B cell (primary cell): Measurements from ENCODE around the gene MAP4K4. TPM values are rescaled to one million over a fixed set of nuclear protein-coding genes. Genes with fewer than 3 reads are reported as not detected.

ENCODE experiments used
- ATAC-seq: fragments of 200-7000 bp; cut with Tn5 transposase; one replicate; pipeline ENCODE4 v1.10.0; 2021; ENCODE audit warnings: low read depth, mild to moderate bottlenecking, moderate number of reproducible peaks, moderate library complexity
- CTCF ChIA-PET: fragments of 350-600 bp; sonication (Branson Sonifier 250); formaldehyde crosslinking; loops from one replicate; lab custom pipeline; 2021; ENCODE audit warnings: antibody characterized with exemption, inconsistent platforms; lab: Charles Lee
- POLR2A ChIA-PET: fragments of 350-600 bp; sonication (Branson Sonifier 250); formaldehyde crosslinking; loops from one replicate; lab custom pipeline; 2021; ENCODE audit warnings: antibody characterized with exemption; lab: Charles Lee
- DNase-seq: peaks from one replicate; pipeline ENCODE4 v3.0.0; 2013
- H2AFZ ChIP-seq: 2 replicates; pipeline ENCODE4 v1.6.1; 2012; ENCODE audit warnings: mild to moderate bottlenecking, low read depth, low read length; ENCODE audit not compliant: insufficient read depth, poor library complexity, severe bottlenecking
- H3K27ac ChIP-seq, 2 donors: 1 replicate in 1 of 2; 2 replicates in 1 of 2; pipeline ENCODE4 v1.5.1; 2012 to 2013; ENCODE audit warnings: low read length in 2 of 2, mild to moderate bottlenecking in 2 of 2, moderate library complexity in 1 of 2
- H3K27me3 ChIP-seq, 4 experiments: fragments of 200-600 bp in 1 of 4; sonication (generic) in 1 of 4; replicated peaks in 1 of 4; 1 replicate in 2 of 4; 2 replicates in 2 of 4; pipeline versions ENCODE4 v1.6.1 to v1.7.0; 2013 to 2016; ENCODE audit warnings: low read length in 3 of 4, mild to moderate bottlenecking in 2 of 4, mixed read lengths in 1 of 4, moderate library complexity in 1 of 4; ENCODE audit not compliant: insufficient read depth in 4 of 4, control insufficient read depth in 3 of 4; ENCODE audit errors: control extremely low read depth in 1 of 4
- H3K36me3 ChIP-seq, 2 experiments: replicated peaks in 1 of 2; 1 replicate in 1 of 2; 2 replicates in 1 of 2; pipeline versions ENCODE4 v1.6.1 to v1.7.1; 2013; ENCODE audit warnings: low read length in 1 of 2; ENCODE audit not compliant: insufficient read depth in 2 of 2, control insufficient read depth in 1 of 2; ENCODE audit errors: control extremely low read depth in 1 of 2, extremely low read depth in 1 of 2
- H3K4me1 ChIP-seq, 2 donors: fragments of 200-600 bp in 1 of 2; sonication (generic) in 1 of 2; 1 replicate in 1 of 2; 2 replicates in 1 of 2; pipeline versions ENCODE4 v1.5.1 to v1.6.1; 2013 to 2017; ENCODE audit warnings: low read length in 2 of 2; ENCODE audit not compliant: control insufficient read depth in 2 of 2, insufficient read depth in 2 of 2
- H3K4me2 ChIP-seq: replicated peaks from 2 replicates; pipeline ENCODE3; 2012; ENCODE audit warnings: mild to moderate bottlenecking, low read depth, low read length; ENCODE audit not compliant: poor library complexity, severe bottlenecking
- H3K4me3 ChIP-seq, 5 experiments: fragments of 200-600 bp in 1 of 5; sonication (generic) in 1 of 5; 1 replicate in 3 of 5; 2 replicates in 2 of 5; pipeline versions ENCODE4 v1.5.1 to v1.7.0; 2011 to 2016; ENCODE audit warnings: low read length in 4 of 5, mild to moderate bottlenecking in 4 of 5, low read depth in 2 of 5, control low read depth in 1 of 5, moderate library complexity in 1 of 5; ENCODE audit not compliant: insufficient read depth in 1 of 5; ENCODE audit errors: control extremely low read depth in 1 of 5, extremely low read depth in 1 of 5
- H3K79me2 ChIP-seq: fragments of 200-600 bp; sonication (generic); one replicate; pipeline ENCODE4 v1.6.0; 2016; ENCODE audit warnings: low read length; ENCODE audit not compliant: control insufficient read depth, insufficient read depth
- H3K9ac ChIP-seq: fragments of 200-600 bp; sonication (generic); 2 replicates; pipeline ENCODE4 v1.6.1; 2017; ENCODE audit warnings: mild to moderate bottlenecking, low read length, moderate library complexity
- H3K9me3 ChIP-seq, 3 donors: one replicate each; pipeline versions ENCODE4 v1.6.1 to v1.7.1; 2013; ENCODE audit warnings: low read length in 2 of 3; ENCODE audit not compliant: control insufficient read depth in 2 of 3, insufficient read depth in 1 of 3; ENCODE audit errors: control extremely low read depth in 1 of 3
- H4K20me1 ChIP-seq: 2 replicates; pipeline ENCODE4 v1.6.0; 2012; ENCODE audit warnings: mild to moderate bottlenecking, low read length; ENCODE audit not compliant: insufficient read depth, control insufficient read depth, poor library complexity, severe bottlenecking
- H3K27ac Mint-ChIP-seq: one replicate; pipeline ENCODE4 v1.8.0; 2021; ENCODE audit warnings: mixed read lengths
- H3K27me3 Mint-ChIP-seq: one replicate; pipeline ENCODE4 v1.8.0; 2021; ENCODE audit warnings: mixed read lengths
- H3K4me1 Mint-ChIP-seq: one replicate; pipeline ENCODE4 v1.8.0; 2021; ENCODE audit warnings: mixed read lengths
- H3K4me3 Mint-ChIP-seq: one replicate; pipeline ENCODE4 v1.8.0; 2021; ENCODE audit warnings: mixed read lengths
- H3K9me3 Mint-ChIP-seq: one replicate; pipeline ENCODE4 v1.8.0; 2022; ENCODE audit warnings: mixed read lengths; ENCODE audit not compliant: insufficient read depth
- EZH2 ChIP-seq: IDR thresholded peaks from 2 replicates; pipeline ENCODE4 v1.6.1; 2012; ENCODE audit warnings: borderline replicate concordance, low read depth, mild to moderate bottlenecking, moderate library complexity, low read length; ENCODE audit not compliant: insufficient read depth, poor library complexity, severe bottlenecking
- WGBS: methylation state at CpG from one replicate; pipeline ENCODE4 v1.1.5; 2013; ENCODE audit warnings: missing lambda C conversion rate; ENCODE audit not compliant: insufficient coverage; 5-methylcytosine and 5-hydroxymethylcytosine counted together
- intact Hi-C: fragments of 100-400 bp; cut with micrococcal nuclease; formaldehyde crosslinking; loops from one replicate; pipeline ENCODE4 v1.10.0; 2022
- polyA plus RNA-seq: library from polyadenylated mRNA; depleted of rRNA; stranded (reverse); fragments of >200 nt; gene quantifications from 2 replicates; pipeline ENCODE4 v1.2.3, GENCODE V29; 2012
- total RNA-seq, 2 donors: library from RNA; stranded (reverse); fragments of 120-200 nt in 1 of 2; gene quantifications; 1 replicate in 1 of 2; 2 replicates in 1 of 2; pipeline versions ENCODE4 v1.2.3 to v1.2.4, GENCODE V29; 2013 to 2022
- TF ChIP-seq, protein P1 (sequence below): fragments of 200-600 bp; IDR thresholded peaks from one replicate; pipeline ENCODE4 v1.8.0; 2022; ENCODE audit warnings: antibody characterized with exemption, mild to moderate bottlenecking

Gene MAP4K4
- total and polyA plus RNA-seq, 2 donors (not counting 1 experiment from before 2014, with no cell fraction given), result 54.8 to 280 TPM

GRCh38 chr2:101731221-101732054, 33.9 kb downstream of the MAP4K4 start:
- intact Hi-C loops, result no loop called here
- Mint-ChIP-seq H3K27me3 (no peaks in the 10 kb centered on the region), H3K4me3 (no peak overlapping the region), H3K4me1 (peaks cover 89% of the 10 kb centered on the region), H3K9me3 (no peaks in the 10 kb centered on the region), H3K27ac (no peak overlapping the region)
- whole genome bisulfite sequencing, result 87% methylated on average over 5 of the region's 9 CpGs
- Histone ChIP-seq H3K4me3 (no peak overlapping the region), H3K79me2 (peaks cover 100% of the 10 kb centered on the region), H3K4me1 (peaks cover 91 to 92% of the 10 kb centered on the region in 2 donors), H4K20me1 (peaks cover 98% of the 10 kb centered on the region), H3K36me3 (no peaks in the 10 kb centered on the region), H3K9me3 (peaks cover 0 to 5% (median 0%) of the 10 kb centered on the region in 3 donors), H2AFZ (no peak overlapping the region), H3K27ac (peak overlapping the region in 1 of 2 donors; percentile 41), H3K27me3 (no peaks in the 10 kb centered on the region), H3K4me2 (peak overlapping the region; percentile 20), H3K9ac (no peak overlapping the region)
- DNase-seq (no peak), ATAC-seq (no peak)
- CTCF ChIA-PET, result interaction anchor here (0.7 to 1.5 kb wide), 4 partner anchors 8 to 312 kb away, joined by 3 to 4 read pairs (median 3); no protein-coding TSS in a partner anchor
- POLR2A ChIA-PET, result no interaction called here
- TF ChIP-seq EZH2, result no peak
- TF ChIP-seq, protein P1, sequence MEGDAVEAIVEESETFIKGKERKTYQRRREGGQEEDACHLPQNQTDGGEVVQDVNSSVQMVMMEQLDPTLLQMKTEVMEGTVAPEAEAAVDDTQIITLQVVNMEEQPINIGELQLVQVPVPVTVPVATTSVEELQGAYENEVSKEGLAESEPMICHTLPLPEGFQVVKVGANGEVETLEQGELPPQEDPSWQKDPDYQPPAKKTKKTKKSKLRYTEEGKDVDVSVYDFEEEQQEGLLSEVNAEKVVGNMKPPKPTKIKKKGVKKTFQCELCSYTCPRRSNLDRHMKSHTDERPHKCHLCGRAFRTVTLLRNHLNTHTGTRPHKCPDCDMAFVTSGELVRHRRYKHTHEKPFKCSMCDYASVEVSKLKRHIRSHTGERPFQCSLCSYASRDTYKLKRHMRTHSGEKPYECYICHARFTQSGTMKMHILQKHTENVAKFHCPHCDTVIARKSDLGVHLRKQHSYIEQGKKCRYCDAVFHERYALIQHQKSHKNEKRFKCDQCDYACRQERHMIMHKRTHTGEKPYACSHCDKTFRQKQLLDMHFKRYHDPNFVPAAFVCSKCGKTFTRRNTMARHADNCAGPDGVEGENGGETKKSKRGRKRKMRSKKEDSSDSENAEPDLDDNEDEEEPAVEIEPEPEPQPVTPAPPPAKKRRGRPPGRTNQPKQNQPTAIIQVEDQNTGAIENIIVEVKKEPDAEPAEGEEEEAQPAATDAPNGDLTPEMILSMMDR, result no peak

- intact Hi-C loops, result no loop called here
- no peak overlapping the region for H3K4me3 ChIP-seq
- H2AFZ ChIP-seq, result no peak overlapping the region
- H3K9me3 ChIP-seq, result peaks cover 0 to 5% (median 0%) of the 10 kb centered on the region in 3 donors
- Mint-ChIP-seq H3K9me3 (no peaks in the 10 kb centered on the region), H3K27me3 (no peaks in the 10 kb centered on the region), H3K4me1 (peaks cover 91% of the 10 kb centered on the region), H3K27ac (no peak overlapping the region), H3K4me3 (no peak overlapping the region)
- ATAC-seq, result no peak
- H3K27ac ChIP-seq, result peak overlapping the region in 1 of 2 donors; percentile 48
- POLR2A ChIA-PET, result interaction anchor here (0.6 kb wide), 1 partner anchor 23 kb away, joined by 10 read pairs; no protein-coding TSS in a partner anchor
- no CpG with 5 or more reads among the region's 4 CpGs for WGBS
- no peak overlapping the region for H3K4me2 ChIP-seq
- peaks cover 97% of the 10 kb centered on the region for H4K20me1 ChIP-seq
- DNase-seq, result no peak
- H3K27me3 ChIP-seq, result no peaks in the 10 kb centered on the region
- CTCF ChIA-PET, result interaction anchor here (0.9 to 1.5 kb wide), 3 partner anchors 9 to 313 kb away, joined by 3 to 4 read pairs (median 3); no protein-coding TSS in a partner anchor
- H3K36me3 ChIP-seq, result no peaks in the 10 kb centered on the region
- TF ChIP-seq EZH2, result no peak
- TF ChIP-seq, protein P1, result no peak
- peaks cover 100% of the 10 kb centered on the region for H3K79me2 ChIP-seq
- peaks cover 91 to 93% of the 10 kb centered on the region in 2 donors for H3K4me1 ChIP-seq
- no peak overlapping the region for H3K9ac ChIP-seq
These were observed 34.7 kb downstream of the MAP4K4 start for GRCh38 chr2:101732199-101732598.
